ENCODE measurements around the gene ABO.
"Not testable (repeated sequence)": the region's sequence is repeated elsewhere in the genome, so short reads cannot be mapped to it uniquely, and the experiment has no call there.

The ABO gene

DNA sequence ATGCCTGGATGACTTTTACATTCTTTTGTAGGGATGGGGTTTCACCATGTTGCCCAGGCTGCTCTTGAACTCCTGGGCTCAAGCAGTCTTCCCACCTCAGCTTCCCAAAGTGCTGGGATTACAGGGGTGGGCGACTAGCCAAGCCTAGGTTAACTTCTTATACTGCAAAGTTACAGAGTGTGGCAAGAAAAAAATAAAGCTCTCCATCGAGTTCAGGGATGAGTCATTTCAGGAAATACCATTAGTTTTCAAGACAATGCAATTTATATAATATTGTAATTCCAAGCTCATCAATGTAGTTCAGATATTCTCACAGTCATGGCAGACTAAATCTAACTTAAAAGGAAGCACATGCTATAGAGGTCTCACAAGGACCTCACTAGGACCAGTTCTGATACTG is 11.5 kb upstream of the ABO start:
- no peak for DNase-seq

DNA sequence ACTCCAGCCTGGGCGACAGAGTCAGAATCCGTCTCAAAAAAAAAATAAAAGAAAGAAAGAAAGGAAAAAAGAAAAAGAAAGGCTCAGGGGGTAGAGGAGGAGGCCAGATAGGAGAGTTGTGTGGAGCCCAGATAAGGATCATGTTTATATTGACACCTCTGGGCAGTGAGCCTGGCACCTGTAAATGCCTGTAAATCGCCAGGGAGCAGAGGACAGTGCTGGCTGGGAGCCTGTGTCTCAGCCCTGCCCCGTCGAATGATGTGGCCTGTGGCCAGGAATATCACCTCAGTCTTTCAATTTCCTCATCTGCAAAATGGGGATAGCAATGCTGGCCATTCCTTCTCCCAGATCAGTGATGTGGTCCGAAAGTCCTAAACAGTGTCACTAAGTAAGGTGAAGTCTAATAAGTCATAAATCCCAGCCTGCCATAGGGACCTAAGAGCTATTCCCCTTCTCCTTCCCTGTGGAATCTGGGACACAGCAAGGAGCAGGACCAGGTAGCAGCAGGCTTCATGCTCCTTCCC is 10.3 kb upstream of the ABO start:
- DNase-seq = no peak

DNA sequence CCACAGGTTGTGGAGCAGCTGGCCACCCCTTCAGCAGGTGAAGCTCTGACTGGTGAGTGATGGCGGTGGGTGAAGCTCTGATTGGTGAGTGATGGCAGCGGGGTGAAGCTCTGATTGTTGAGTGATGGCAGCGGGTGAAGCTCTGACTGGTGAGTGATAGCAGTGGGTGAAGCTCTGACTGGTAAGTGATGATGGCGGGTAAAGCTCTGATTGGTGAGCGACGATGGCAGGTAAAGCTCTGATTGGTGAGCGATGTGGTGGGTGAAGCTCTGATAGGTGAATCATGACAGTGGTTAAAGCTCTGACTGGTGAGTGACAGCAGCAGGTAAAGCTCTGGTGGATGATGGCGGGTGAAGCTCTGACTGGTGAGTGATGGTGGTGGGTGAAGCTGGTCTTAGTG is 9.4 kb upstream of the ABO start:
- DNase-seq = no peak

DNA sequence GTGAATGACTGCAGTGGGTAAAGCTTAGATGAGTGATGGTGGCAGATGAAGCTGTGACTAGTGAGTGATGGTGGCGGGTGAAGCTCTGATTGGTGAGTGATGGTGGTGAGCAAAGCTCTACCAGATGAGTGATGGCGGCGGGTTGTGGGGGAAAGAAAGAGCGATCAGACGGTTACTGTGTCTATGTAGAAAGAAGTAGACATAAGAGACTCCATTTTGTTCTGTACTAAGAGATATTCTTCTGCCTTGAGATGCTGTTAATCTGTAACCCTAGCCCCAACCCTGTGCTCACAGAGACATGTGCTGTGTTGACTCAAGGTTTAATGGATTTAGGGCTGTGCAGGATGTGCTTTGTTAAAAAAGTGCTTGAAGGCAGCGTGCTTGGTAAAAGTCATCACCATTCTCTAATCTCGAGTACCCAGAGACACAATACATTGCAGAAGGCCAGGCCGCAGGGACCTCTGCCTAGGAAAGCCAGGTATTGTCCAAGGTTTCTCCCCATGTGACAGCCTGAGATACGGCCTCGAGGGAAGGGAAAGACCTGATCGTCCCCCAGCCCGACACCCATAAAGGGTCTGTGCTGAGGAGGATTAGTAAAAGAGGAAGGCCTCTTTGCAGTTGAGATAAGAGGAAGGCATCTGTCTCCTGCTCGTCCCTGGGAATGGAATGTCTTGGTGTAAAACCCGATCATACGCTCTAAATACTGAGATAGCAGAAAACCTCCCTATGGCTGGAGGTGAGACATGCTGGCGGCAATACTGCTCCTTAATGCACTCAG is 8.4 kb upstream of the ABO start:
- DNase-seq = not testable (repeated sequence)

DNA sequence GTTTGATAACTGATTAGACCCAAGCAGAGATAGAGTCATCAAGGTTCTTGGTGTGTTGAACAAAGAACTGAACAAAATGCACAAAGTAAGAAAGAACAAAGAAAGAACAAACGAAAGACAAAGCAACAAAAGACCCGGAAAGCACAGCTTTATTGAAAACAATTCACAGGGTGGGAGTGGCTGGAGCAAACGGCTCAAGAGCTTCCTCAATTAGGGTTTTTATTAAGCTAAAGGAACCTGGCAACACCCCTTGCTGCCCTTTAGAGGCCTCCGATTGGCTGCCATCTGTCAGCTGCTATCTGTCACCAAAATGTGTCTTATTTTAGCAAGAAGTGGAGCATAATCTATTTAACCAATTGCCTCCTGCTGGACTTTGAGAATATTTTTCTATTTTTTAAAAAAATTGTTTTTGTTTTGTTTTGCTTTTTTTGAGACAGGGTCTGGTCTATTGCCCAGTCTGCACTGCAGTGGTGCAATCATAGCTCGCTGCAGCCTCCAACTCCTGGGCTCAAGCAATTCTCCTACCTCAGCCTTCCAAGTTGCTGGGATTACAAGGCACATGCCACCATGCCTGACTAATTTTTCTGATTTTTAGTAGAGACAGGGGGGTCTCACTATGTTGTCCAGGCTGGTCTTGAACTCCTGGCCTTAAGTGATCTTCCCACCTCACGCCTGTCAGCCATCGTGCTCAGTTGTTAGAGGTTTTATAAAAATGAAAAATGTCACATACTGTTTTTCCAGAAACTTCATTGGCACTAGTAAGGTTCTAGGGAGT is 7.7 kb upstream of the ABO start:
- no peak for DNase-seq

DNA sequence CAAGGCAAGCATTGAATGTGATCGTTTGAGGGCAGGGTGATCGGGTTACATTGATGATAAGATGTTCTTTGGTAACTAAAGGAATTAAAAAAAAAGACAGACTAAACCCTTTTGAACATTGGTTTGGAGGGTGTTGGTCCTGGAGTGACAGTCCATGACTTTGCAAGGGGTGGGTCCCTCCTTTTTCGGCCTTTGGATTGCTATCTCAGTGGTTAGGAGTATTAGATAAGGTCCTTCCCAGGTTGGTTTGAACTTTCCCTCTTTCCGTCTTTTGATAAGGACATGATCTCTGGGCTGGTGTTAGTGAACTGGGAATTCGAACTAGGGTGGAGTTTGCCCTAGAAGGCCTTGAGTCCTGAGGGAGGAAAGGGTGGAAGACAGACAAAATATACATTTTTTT is 5.4 kb upstream of the ABO start:
- no peak for DNase-seq

DNA sequence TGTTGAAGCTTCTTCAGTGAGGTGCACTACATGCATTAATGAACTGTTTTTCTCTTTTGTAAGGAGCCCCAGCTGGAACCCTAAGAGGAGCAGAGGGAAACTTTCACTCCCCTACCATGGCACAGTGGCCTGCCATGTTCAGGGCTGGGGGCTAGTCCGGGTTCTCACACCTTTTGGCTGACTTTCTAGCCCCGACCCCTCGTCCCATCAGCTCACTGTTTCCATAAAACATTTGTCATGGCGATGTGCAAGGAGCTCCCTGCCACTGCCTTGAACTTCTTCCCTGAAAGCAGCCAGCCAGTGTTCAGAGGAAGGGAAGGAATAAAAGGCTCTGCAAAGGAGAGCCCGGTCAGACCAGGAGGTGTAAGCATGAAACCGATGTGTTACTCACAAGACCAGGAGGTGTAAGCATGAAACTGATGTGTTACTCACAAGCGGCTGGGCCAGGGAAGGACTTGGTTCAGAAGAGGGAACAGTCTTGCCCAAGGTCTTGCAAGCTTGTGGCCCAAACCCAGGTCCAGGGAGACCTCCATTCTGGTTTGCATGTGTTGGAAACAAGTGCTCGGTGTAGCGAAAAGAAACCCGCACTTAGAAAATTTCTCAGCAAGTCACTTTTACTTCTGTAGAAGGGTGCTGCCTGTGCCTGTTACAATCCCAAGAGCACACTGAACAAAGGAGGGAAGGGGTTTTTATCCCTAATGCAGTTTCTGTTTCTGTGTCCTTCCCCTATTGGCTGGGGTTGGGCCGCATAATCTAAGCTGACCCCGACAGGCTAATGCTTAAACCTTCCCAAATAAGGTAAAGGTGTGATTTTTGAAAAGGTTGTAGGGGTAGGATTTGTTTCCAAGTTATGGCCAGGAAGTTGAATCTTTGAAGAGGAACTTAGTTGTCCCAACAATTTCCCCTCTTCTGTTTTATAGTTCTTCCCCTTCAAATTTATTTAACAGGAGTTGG is 3.4 kb upstream of the ABO start:
- peak; percentile 10 for DNase-seq

DNA sequence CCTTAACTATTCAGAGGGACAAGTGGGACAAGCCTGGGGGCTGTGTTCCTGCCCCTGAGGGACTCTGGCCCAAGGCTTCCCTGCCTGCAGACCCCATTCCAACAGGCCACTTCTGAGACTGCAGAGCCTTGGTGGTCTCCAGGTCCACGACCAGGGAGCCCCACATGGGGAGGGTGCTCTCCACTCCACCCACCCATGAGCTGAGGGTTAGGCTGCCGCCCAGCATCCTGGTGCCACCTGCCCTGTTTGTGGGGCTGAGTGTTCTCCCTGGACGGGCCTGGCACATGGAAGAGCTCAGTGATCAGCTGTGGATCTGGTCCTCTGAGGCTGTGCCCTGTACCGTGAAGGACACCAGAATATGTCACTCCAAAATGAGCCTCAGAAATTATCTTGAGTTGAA is 2.5 kb upstream of the ABO start:
- DNase-seq = no peak

DNA sequence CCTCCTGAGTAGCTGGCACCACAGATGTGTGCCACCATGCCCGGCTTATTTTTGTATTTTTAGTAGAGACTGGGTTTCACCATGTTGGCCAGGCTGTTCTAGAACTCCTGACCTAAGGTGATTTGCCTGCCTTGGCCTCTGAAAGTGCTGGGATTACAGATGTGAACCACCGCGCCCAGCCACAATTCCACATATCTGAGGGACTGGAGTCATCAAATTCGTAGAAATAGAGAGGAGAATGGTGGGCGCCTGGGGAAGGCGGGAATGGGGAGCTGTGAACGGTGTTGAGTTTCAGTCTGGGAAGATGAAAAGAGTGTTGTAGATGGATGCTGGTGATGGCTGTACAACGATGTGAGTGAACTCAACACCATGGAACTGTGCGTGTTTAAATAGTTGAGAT is 1.9 kb upstream of the ABO start:
- no peak for DNase-seq

DNA sequence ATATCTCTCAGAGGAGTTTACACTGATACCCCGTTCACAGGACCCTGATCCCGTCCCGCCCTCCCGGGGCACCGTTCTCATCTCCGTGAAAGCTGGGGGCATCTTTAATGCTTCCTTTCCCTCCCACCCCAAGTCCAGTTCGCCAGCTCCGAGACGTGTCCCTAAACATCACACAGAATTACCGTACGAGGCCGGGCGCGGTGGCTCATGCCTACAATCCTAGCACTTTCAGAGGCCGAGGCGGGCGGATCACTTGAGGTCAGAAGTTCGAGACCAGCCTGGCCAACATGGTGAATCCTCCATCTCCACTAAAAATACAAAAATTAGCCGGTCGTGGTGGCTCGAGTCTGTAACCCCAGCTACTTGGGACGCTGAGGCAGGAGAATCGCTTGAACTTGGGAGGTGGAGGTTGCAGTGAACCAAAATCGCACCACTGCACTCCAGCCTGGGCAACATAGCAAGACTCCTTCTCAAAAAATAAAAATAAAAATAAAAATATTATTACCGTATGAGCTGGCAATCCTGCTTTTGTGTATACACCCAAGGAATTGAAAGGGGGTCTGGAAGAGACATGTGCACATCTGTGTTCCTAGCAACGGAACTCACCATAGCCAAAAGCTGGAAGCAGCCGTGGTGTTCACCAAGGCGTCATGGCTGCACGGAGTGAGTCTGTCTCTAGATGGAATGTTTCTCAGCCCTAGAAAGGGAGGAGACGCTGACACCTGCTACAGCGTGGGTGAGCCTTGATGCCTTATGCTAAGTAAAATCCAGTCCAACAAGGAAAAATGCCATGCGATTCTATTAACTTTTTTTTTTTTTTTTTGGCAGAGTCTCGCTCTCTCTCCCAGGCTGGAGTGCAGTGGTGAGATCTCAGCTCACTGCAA is 1.2 kb upstream of the ABO start:
- no peak for DNase-seq

DNA sequence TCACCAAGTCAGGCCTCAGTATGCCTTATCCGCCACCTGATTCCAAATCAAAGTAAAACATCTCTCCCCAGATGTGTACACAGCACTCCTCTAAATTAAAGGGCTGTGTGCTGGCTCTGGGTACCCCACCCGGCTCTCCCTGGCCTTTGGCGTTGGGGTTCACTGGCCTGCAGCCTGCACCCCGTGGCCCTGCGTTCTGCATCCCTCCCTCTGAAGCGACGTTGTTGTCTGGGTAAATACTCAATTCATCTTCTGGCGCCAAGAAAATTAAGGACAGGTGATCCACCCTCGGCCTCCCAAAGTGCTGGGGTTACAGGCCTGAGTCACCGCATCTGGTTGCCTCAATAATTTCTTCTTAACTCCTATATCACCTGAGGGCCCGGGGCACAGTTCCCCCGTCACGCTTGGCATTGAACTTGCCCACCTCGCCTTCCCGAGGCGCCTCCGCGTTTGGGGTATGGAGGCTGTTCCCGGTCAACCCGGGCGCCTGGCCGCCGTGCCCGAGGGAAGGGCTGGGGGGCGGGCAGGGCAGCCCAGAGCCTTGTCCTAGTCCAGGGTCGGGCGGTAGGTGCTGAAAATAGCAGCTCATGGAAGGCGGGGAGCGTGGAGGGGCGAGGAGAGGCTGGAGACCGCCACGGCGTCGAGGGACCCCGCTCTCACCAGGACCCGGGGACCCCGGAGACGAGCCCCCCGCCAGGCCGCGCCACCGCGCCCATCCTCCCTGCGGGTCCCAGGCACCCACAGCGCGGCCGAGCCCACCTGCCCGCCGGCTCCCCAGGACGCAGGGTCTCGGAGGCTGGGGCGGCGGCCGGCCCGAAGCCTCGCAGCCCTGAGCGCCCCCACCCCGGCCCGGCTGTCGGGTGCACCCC is 531 bp downstream of the ABO start:
- DNase-seq = no peak

DNA sequence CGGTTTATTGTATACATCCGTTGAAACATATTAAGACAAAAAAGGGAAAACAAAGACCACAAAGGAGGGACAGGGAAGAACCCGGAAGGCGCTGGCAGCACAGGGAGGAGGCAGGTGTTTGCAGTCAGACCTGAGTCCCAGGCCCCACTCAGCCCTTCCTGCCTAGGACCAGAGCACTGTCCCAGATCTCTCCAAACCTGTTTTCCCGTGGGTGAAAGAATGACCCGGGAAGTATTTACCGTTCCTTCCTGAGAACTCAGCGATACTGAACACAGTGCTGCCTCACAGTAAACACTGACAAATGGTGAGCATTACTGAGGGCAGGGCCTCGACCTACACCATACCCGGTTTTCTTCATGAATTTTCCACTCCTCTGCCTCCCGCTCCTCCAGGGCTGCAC is 1.2 kb downstream of the ABO start:
- DNase-seq = no peak

DNA sequence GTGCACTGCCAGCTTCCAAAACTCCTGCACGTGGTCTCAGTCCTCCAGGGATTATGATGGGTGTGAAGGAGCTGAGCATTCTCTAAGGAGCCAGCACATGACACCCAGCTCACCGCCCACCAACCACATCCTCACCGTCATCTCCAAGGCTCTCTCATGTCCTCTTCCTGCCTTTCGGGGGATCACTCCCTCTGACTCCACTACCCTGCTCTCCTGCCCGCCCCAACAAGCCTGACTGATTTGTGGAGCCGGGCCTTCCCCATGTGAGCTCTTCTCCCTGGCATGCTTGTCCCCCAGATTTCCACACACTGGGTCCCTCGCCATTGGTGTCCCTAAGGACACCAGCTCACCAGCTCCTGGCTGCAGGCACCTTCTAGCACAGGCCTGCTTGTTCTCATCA is 1.9 kb downstream of the ABO start:
- no peak for DNase-seq

DNA sequence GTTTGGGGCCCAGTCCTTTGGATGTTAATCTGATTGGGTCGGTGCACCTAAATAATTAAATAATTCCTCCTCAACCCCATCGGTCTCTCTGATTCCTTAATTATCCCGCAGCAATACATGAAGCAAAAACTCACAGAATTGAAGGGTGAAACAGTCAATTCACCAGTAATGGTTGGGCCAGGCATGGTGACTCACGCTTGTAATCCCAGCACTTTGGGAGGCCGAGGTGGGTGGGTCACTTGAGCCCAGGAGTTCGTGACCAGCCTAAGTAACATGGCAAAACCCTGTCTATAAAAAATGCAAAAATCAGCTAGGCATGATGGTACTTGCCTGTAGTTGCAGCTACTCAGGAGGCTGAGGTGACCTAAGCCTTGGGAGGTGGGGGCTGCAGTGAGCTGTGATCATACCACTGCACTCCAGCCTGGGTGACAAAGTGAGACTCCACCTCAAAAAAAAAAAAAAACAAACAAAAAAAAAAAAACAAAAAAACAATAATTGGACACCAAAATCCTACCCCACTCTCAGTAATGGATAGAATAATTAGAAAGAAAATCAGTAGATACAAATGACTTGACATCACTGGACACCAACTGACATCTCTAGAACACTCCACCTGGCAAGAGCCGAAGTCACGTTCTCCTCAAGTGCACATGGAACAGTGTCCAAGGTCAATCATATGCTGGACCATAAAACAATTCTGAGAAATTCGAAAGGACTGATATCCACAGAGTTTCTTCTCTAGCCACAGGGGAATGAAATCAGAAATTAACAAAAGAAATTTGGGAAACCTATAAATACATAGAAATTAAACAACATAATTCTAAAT is 5.3 kb downstream of the ABO start:
- no peak for DNase-seq

DNA sequence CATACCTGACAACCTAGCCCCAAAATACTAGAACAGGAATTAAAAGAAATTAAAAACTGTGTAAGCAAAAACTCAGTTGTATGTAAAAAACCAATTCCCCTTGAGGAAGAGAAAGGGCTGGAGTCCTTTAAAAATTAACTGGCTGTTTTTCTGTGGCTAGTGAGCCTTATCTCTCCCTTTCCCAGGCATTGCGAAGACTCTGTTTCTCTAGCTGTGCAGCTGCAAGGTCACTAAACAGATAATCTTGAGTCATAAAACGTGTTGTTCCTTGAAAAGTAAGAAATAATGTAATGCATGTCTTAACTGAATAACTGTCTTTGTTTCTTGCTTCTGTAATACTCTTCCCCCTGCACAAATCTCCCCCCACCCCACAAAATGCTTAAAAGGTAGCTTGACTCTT is 5.9 kb downstream of the ABO start:
- DNase-seq = not testable (repeated sequence)

DNA sequence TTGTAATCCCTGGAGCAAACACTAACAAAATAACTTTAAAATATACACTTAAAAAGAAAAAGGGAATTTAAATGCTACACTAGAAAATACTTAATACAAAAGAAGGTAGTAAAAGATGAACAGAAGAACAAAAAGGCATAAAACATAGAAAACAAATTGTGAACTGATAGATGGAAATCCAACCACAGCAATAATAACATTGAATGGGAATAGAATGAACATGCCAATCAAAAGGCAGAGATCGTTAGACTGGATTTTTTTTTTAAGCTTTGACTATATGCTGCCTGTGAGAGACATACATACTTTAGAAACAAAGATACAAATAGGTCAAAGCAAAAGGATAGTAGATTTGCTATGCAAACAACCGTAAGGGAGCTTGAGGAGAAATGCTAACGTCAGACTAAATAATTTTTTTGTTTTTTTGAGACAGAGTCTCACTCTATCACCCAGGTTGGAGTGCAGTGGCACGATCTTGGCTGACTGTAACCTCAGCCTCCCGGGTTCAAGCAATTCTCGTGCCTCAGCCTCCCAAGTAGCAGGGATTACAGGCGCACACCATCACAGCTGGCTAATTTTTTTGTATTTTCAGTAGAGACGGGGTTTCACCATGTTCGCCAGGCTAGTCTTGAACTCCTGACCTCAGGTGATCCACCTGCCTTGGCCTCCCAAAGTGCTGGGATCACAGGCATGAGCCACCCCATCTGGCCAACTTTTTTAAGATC is 6.5 kb downstream of the ABO start:
- no peak for DNase-seq

DNA sequence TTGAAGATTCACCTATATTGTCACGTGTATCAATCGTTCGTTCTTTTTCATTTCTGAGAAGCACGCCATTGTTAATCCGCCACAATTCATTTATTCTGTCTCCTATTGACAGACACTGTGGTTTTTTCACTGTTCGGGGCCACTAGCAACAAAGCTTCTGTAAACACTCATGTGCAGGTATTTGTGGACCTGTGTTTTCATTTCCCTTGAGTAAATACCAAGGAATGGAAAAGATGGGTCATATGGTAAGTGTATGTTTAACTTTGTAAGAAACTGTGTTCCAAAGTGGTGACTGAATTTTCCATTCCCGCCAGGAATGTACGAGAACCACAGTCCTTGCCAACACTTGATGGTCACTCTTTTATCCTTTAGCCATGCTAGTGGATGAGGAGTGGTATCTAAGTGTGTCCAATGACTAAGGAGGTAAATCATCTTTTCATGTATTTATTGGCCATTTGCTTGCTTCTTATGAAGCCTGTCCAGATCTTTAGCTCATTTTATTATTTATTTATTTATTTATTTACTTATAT is 10.7 kb downstream of the ABO start:
- no peak for DNase-seq

DNA sequence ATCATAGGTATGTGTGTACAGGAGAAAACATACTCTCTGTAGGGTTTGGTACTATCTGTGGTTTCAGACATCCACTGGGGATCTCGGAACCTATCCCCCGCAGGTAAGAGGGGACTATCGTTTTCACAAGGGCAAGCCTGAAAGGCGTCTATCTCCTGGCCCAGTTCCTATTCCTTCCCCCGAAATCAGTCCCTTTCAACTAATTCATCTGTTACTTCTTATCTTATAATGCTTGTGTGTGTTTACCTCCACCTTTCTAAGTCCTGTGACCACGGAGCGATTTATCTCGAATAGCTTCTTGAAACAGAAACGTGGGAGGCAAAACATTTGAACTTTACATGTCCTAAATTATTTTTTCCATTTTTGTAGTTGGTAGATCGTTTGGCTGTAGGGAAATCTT is 11.4 kb downstream of the ABO start:
- no peak for DNase-seq

DNA sequence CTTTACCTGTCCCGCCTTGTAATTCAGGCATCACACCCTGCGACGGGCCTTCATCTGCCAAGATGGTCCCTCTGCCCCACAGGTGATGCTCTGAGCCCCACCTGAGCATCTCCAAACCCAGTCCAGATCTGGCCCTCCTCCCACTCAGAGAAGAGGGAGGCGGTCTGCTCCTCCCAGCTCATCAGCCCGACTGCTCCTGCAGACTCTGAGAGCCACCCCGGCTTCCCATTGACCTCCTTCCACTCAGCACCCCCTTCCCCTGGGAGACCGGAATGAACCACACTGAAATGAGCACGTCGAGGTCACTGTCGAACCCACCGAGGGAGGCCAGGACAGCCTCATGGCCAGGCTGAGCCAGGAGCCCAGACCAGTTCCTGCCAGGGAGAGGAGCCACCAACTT is 12.8 kb downstream of the ABO start:
- no peak for DNase-seq
